Panc1 (cell line): ENCODE measurements around the gene FHIT. TPM values are rescaled to one million over a fixed set of nuclear protein-coding genes. Genes with fewer than 3 reads are reported as not detected.

Experiments
- ATAC-seq: fragments of 200-7000 bp; cut with Tn5 transposase; 2 replicates; pipeline ENCODE4 v1.9.1; 2020; ENCODE audit warnings: mild to moderate bottlenecking, moderate library complexity
- BruUV-seq: library from RNA; stranded (reverse); fragments of 400-500 nt; replicated peaks from 2 replicates; lab custom pipeline; 2021; lab: Mats Ljungman, UMichigan
- CTCF ChIA-PET: fragments of 300-600 bp; sonication (Branson Sonifier 250); formaldehyde crosslinking; loops from one replicate; lab custom pipeline; 2022; ENCODE audit warnings: antibody characterized with exemption; lab: Charles Lee
- POLR2A ChIA-PET: fragments of 300-600 bp; sonication (Branson Sonifier 250); formaldehyde crosslinking; loops from one replicate; lab custom pipeline; 2022; ENCODE audit warnings: antibody characterized with exemption; lab: Charles Lee
- DNase-seq: peaks from one replicate; pipeline ENCODE4 v3.0.0-alpha.2; 2010; ENCODE audit warnings: low read depth, low spot score
- H3K27ac ChIP-seq: 2 replicates; pipeline ENCODE4 v1.5.1; 2011; ENCODE audit warnings: mild to moderate bottlenecking, low read length, inconsistent platforms
- H3K27me3 ChIP-seq: fragments of 200-500 bp; sonication (Bioruptor generic); 2 replicates; pipeline ENCODE4 v1.6.0; 2014; ENCODE audit warnings: low read length, inconsistent platforms; ENCODE audit not compliant: control insufficient read depth, insufficient read depth
- H3K36me3 ChIP-seq: fragments of 200-500 bp; sonication (Bioruptor generic); 2 replicates; pipeline ENCODE4 v1.5.1; 2014; ENCODE audit warnings: inconsistent platforms, mild to moderate bottlenecking, low read length, moderate library complexity; ENCODE audit not compliant: control insufficient read depth, insufficient read depth
- H3K4me1 ChIP-seq: 2 replicates; pipeline ENCODE4 v1.5.1; 2011; ENCODE audit warnings: inconsistent platforms, mild to moderate bottlenecking, low read length, moderate library complexity; ENCODE audit not compliant: control insufficient read depth, insufficient read depth
- H3K4me3 ChIP-seq, 2 experiments: 2 replicates each; pipeline ENCODE4 v1.5.1; 2011 to 2012; ENCODE audit warnings: low read depth in 2 of 2, low read length in 2 of 2, mild to moderate bottlenecking in 2 of 2, inconsistent platforms in 1 of 2, moderate library complexity in 1 of 2
- H3K9me3 ChIP-seq: fragments of 200-500 bp; sonication (Bioruptor generic); 2 replicates; pipeline ENCODE4 v1.5.1; 2014; ENCODE audit warnings: low read depth, mild to moderate bottlenecking, inconsistent platforms, low read length, moderate library complexity; ENCODE audit not compliant: control insufficient read depth, insufficient read depth
- CTCF ChIP-seq: fragments of 450-650 bp; IDR thresholded peaks from 2 replicates; pipeline ENCODE4 v1.5.1; 2017; ENCODE audit warnings: mild to moderate bottlenecking
- POLR2AphosphoS5 ChIP-seq: IDR thresholded peaks from 2 replicates; pipeline ENCODE4 v1.6.1; 2012; ENCODE audit warnings: mild to moderate bottlenecking, low read depth, low read length, moderate library complexity
- REST ChIP-seq, 2 experiments: IDR thresholded peaks; 2 replicates each; pipeline ENCODE4 v1.6.1; 2011 to 2012; ENCODE audit warnings: low read depth in 2 of 2, control low read depth in 1 of 2, low read length in 1 of 2, mild to moderate bottlenecking in 1 of 2, moderate library complexity in 1 of 2; ENCODE audit not compliant: insufficient read depth in 1 of 2
- SIN3A ChIP-seq: IDR thresholded peaks from 2 replicates; pipeline ENCODE4 v1.6.1; 2012; ENCODE audit warnings: low read depth, mild to moderate bottlenecking, low read length, moderate library complexity, borderline replicate concordance; ENCODE audit not compliant: insufficient read depth
- TCF7L2 ChIP-seq: IDR thresholded peaks from 2 replicates; pipeline ENCODE4 v1.6.1; 2011; ENCODE audit warnings: mild to moderate bottlenecking, low read depth, low read length, inconsistent platforms
- in situ Hi-C: cut with HindIII; loops from 2 replicates; pipeline ENCODE4 v1.10.0; 2016; ENCODE audit warnings: low sequenced_read_pairs, low pct_unique_long_range_greater_than_20kb
- intact Hi-C: fragments of 100-400 bp; cut with micrococcal nuclease; formaldehyde crosslinking; loops from one replicate; pipeline ENCODE4 v1.10.0; 2022; ENCODE audit not compliant: unreplicated experiment
- total RNA-seq: library from RNA; stranded (reverse); gene quantifications from one replicate; pipeline ENCODE4 v1.2.1, GENCODE V29; 2021; ENCODE audit not compliant: unreplicated experiment

FHIT gene
- total RNA-seq, 1 experiment from 2014 or later = 2.2 TPM

- TF ChIP-seq TCF7L2 (no peak), REST (IDR thresholded peaks at IDR 0.05; ENCODE audit: insufficient read depth in 1 of 2, low read depth in 2 of 2, low read length in 1 of 2) (no peak), POLR2AphosphoS5 (no peak), CTCF (no peak), SIN3A (no peak)
- H3K36me3 ChIP-seq = no peaks in the 10 kb centered on the region
- H3K9me3 ChIP-seq = no peaks in the 10 kb centered on the region
- in situ Hi-C loops (no loop called here), intact Hi-C loops (no loop called here)
- H3K27ac ChIP-seq = no peak overlapping the region
- DNase-seq (no peak), ATAC-seq (no peak)
- BruUV-seq = no TSS peak
- ChIA-PET CTCF (no interaction called here), POLR2A (no interaction called here)
- H3K27me3 ChIP-seq = no peaks in the 10 kb centered on the region
- no peaks in the 10 kb centered on the region for H3K4me1 ChIP-seq
- H3K4me3 ChIP-seq = no peak overlapping the region
Observed at GRCh38 chr3:60395173-60395762, 856.0 kb downstream of the FHIT start.

DNA sequence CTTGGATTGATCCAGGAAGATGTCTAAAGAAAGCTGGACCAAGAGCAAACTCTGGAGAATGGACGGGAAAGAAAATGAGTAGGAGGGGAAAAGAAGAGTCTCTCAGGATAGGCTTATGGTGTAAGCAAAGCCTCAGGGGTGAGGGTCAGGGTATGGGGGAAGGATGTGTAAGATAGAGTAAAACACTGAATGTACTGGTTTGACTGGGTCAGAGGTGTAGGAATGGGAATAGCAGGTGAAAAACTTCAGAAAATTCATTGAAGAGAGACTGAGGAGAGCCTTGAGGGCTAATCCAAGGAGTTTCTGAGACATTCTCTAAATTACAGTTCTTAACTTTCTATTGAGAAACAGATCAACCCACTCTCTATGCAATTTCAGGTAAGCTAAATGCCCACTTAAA, 857.3 kb downstream of the FHIT start:
- H3K27ac ChIP-seq = no peak overlapping the region
- in situ Hi-C loops = no loop called here
- no TSS peak for BruUV-seq
- no peak overlapping the region for H3K4me3 ChIP-seq
- no peaks in the 10 kb centered on the region for H3K36me3 ChIP-seq
- H3K4me1 ChIP-seq = no peaks in the 10 kb centered on the region
- ATAC-seq (no peak), DNase-seq (no peak)
- POLR2A ChIA-PET = no interaction called here
- CTCF ChIA-PET = no interaction called here
- intact Hi-C loops = no loop called here
- H3K27me3 ChIP-seq = no peaks in the 10 kb centered on the region
- TF ChIP-seq POLR2AphosphoS5 (no peak), CTCF (no peak), REST (IDR thresholded peaks at IDR 0.05; ENCODE audit: insufficient read depth in 1 of 2, low read depth in 2 of 2, low read length in 1 of 2) (no peak), SIN3A (no peak), TCF7L2 (no peak)
- no peaks in the 10 kb centered on the region for H3K9me3 ChIP-seq
